Measurements from ENCODE around the gene SIAH3.

The SIAH3 gene

DNA sequence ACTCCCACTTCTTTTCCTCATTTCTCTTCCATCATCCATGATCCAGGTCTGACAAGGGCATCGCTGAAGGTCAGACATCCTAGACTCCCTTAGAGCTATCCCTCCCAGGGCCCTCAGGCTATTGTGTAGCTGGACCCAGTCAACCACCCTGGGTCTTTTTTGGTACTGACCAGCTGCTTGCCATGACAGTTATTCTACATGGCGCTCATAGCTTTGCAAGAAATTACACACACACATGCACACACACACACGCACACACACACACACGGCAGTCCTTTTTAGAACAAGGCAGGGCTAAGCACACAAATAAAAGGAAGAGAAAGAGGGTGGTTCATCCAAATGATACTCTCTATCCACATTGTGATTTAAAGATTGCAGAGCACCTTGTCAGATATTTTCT, 18.3 kb downstream of the SIAH3 start:
- Histone ChIP-seq H3K9ac (ENCODE audit: low read depth, low read length) (no peak overlapping the region), H3K36me3 (ENCODE audit: control insufficient read depth, insufficient read depth, low read length) (no peaks in the 10 kb centered on the region), H3K9me3 (ENCODE audit: control insufficient read depth, insufficient read depth, low read length) (no peaks in the 10 kb centered on the region), H3K4me1 (ENCODE audit: control insufficient read depth, insufficient read depth, low read length) (peaks cover 8% of the 10 kb centered on the region), H3K4me3 (ENCODE audit: low read depth, low read length) (no peak overlapping the region), H3K27me3 (ENCODE audit: control insufficient read depth, insufficient read depth, low read length) (no peaks in the 10 kb centered on the region)

DNA sequence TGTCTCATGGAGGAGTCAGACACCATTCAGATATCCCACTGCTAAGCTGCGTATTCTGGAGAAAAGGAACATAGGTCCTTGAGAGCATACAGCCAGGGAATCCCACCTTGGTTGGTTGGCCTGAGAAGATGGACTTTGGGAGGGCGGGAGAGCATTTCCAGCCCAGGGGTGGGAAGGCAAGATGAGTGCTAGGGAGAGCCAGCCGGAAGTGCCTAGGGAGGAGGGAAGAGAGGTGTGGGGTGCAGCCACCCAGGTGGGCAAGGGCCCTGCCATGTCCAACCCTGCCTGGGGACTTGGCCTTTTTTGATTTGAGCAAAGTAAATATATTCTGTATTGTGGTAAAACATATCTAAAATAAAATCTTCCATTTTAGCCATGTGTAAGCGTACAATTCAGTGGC, 19.7 kb downstream of the SIAH3 start:
- no peaks in the 10 kb centered on the region for H3K36me3 ChIP-seq (ENCODE audit: control insufficient read depth, insufficient read depth, low read length)
- H3K9me3 ChIP-seq (ENCODE audit: control insufficient read depth, insufficient read depth, low read length), result no peaks in the 10 kb centered on the region
- no peak overlapping the region for H3K9ac ChIP-seq (ENCODE audit: low read depth, low read length)
- peaks cover 4% of the 10 kb centered on the region for H3K4me1 ChIP-seq (ENCODE audit: control insufficient read depth, insufficient read depth, low read length)
- no peak overlapping the region for H3K4me3 ChIP-seq (ENCODE audit: low read depth, low read length)
- H3K27me3 ChIP-seq (ENCODE audit: control insufficient read depth, insufficient read depth, low read length), result no peaks in the 10 kb centered on the region

DNA sequence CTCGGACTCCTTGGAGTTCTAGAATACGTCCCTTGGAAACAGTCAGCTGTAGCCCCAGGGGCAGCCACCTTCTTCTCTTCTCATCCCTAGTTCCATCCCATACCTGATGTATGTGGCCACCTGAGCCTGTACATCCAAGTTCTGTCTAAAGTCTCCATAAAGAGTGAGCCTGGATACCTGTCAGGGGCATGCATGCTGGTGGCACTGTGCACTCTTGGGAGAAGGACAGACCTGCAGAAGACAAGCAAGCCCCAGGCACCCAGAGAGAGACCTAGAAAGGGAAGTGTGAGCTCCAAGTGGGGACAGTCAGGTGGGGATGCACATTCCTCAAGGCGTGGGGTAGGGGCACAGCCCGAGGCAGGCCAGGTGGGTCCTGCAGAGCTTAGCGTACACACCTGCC, 21.4 kb downstream of the SIAH3 start:
- H3K4me1 ChIP-seq (ENCODE audit: control insufficient read depth, insufficient read depth, low read length), result peaks cover 4% of the 10 kb centered on the region
- H3K9ac ChIP-seq (ENCODE audit: low read depth, low read length), result no peak overlapping the region
- H3K27me3 ChIP-seq (ENCODE audit: control insufficient read depth, insufficient read depth, low read length), result no peaks in the 10 kb centered on the region
- H3K4me3 ChIP-seq (ENCODE audit: low read depth, low read length), result no peak overlapping the region
- no peaks in the 10 kb centered on the region for H3K36me3 ChIP-seq (ENCODE audit: control insufficient read depth, insufficient read depth, low read length)
- no peaks in the 10 kb centered on the region for H3K9me3 ChIP-seq (ENCODE audit: control insufficient read depth, insufficient read depth, low read length)

GRCh38 chr13:45828256-45828968, 23.1 kb downstream of the SIAH3 start:
- Histone ChIP-seq H3K36me3 (ENCODE audit: control insufficient read depth, insufficient read depth, low read length) (no peaks in the 10 kb centered on the region), H3K4me3 (ENCODE audit: low read depth, low read length) (no peak overlapping the region), H3K4me1 (ENCODE audit: control insufficient read depth, insufficient read depth, low read length) (peaks cover 4% of the 10 kb centered on the region), H3K27me3 (ENCODE audit: control insufficient read depth, insufficient read depth, low read length) (no peaks in the 10 kb centered on the region), H3K9me3 (ENCODE audit: control insufficient read depth, insufficient read depth, low read length) (no peaks in the 10 kb centered on the region), H3K9ac (ENCODE audit: low read depth, low read length) (no peak overlapping the region)

DNA sequence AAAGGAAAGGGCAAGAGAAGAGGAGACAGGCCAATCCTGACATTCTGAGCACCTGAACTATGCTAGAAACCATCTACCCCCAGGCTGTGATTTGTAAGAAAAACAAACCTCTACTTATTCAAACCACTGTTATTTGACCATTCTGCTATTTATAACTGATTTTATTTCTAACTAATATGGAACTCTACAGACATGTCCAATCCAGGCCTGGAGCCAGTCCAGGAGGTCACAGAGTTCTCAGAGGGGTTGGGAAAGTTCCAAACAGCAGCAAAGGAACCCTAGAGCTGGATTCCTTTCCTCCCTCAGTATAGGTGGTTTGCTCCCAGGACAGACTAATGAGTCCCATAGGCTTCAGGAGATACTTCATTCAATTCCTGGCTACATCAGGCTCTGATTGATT, 24.2 kb downstream of the SIAH3 start:
- no peaks in the 10 kb centered on the region for H3K9me3 ChIP-seq (ENCODE audit: control insufficient read depth, insufficient read depth, low read length)
- peaks cover 10% of the 10 kb centered on the region for H3K4me1 ChIP-seq (ENCODE audit: control insufficient read depth, insufficient read depth, low read length)
- H3K27me3 ChIP-seq (ENCODE audit: control insufficient read depth, insufficient read depth, low read length), result no peaks in the 10 kb centered on the region
- no peaks in the 10 kb centered on the region for H3K36me3 ChIP-seq (ENCODE audit: control insufficient read depth, insufficient read depth, low read length)
- H3K4me3 ChIP-seq (ENCODE audit: low read depth, low read length), result no peak overlapping the region
- H3K9ac ChIP-seq (ENCODE audit: low read depth, low read length), result no peak overlapping the region

- Histone ChIP-seq H3K4me1 (ENCODE audit: control insufficient read depth, insufficient read depth, low read length) (peaks cover 10% of the 10 kb centered on the region), H3K27me3 (ENCODE audit: control insufficient read depth, insufficient read depth, low read length) (no peaks in the 10 kb centered on the region), H3K9ac (ENCODE audit: low read depth, low read length) (no peak overlapping the region), H3K9me3 (ENCODE audit: control insufficient read depth, insufficient read depth, low read length) (no peaks in the 10 kb centered on the region), H3K4me3 (ENCODE audit: low read depth, low read length) (no peak overlapping the region), H3K36me3 (ENCODE audit: control insufficient read depth, insufficient read depth, low read length) (no peaks in the 10 kb centered on the region)
Observed at GRCh38 chr13:45826731-45827130, 24.8 kb downstream of the SIAH3 start.

DNA sequence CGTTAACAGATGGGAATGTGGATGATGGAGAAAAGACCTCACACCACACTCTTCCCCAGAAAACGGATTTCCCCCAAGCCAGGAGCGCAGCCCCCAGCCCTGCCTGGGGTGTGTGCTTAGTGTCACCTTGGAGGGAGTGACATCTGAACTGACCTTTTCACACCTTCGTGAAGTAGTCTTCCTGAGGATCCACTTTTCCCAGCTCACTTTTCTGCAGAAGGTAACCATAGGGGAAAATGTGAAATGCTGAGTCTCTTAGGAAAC, 26.2 kb downstream of the SIAH3 start:
- peaks cover 10% of the 10 kb centered on the region for H3K4me1 ChIP-seq (ENCODE audit: control insufficient read depth, insufficient read depth, low read length)
- no peaks in the 10 kb centered on the region for H3K27me3 ChIP-seq (ENCODE audit: control insufficient read depth, insufficient read depth, low read length)
- no peaks in the 10 kb centered on the region for H3K9me3 ChIP-seq (ENCODE audit: control insufficient read depth, insufficient read depth, low read length)
- no peak overlapping the region for H3K4me3 ChIP-seq (ENCODE audit: low read depth, low read length)
- no peaks in the 10 kb centered on the region for H3K36me3 ChIP-seq (ENCODE audit: control insufficient read depth, insufficient read depth, low read length)
- no peak overlapping the region for H3K9ac ChIP-seq (ENCODE audit: low read depth, low read length)

DNA sequence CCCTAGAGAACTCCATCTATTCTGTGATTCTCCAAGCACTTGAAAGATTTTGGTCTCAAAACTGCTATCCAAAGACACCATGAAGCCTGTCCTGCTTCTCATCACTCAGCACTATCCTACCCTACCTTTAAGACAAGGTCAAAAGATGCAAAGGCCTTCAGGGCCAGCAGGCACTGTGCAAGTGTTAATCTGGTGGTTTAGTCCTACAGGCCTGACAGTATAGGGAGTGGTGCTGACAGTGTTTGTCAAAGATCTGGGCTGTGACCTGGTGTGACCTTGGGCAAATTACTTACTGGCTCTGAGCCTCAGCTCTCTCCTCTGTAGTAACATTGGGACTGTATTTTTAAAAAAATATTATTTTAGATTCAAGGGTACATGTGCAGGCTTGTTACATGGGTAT, 28.0 kb downstream of the SIAH3 start:
- Histone ChIP-seq H3K36me3 (ENCODE audit: control insufficient read depth, insufficient read depth, low read length) (no peaks in the 10 kb centered on the region), H3K4me1 (ENCODE audit: control insufficient read depth, insufficient read depth, low read length) (peaks cover 5% of the 10 kb centered on the region), H3K4me3 (ENCODE audit: low read depth, low read length) (no peak overlapping the region), H3K27me3 (ENCODE audit: control insufficient read depth, insufficient read depth, low read length) (no peaks in the 10 kb centered on the region), H3K9me3 (ENCODE audit: control insufficient read depth, insufficient read depth, low read length) (no peaks in the 10 kb centered on the region), H3K9ac (ENCODE audit: low read depth, low read length) (no peak overlapping the region)

GRCh38 chr13:45821811-45822210, 29.7 kb downstream of the SIAH3 start:
- Histone ChIP-seq H3K9ac (ENCODE audit: low read depth, low read length) (no peak overlapping the region), H3K4me3 (ENCODE audit: low read depth, low read length) (no peak overlapping the region), H3K9me3 (ENCODE audit: control insufficient read depth, insufficient read depth, low read length) (no peaks in the 10 kb centered on the region), H3K27me3 (ENCODE audit: control insufficient read depth, insufficient read depth, low read length) (no peaks in the 10 kb centered on the region), H3K36me3 (ENCODE audit: control insufficient read depth, insufficient read depth, low read length) (no peaks in the 10 kb centered on the region), H3K4me1 (ENCODE audit: control insufficient read depth, insufficient read depth, low read length) (peaks cover 5% of the 10 kb centered on the region)

GRCh38 chr13:45820106-45820838, 31.3 kb downstream of the SIAH3 start:
- H3K9me3 ChIP-seq (ENCODE audit: control insufficient read depth, insufficient read depth, low read length), result no peaks in the 10 kb centered on the region
- H3K4me1 ChIP-seq (ENCODE audit: control insufficient read depth, insufficient read depth, low read length), result peaks cover 9% of the 10 kb centered on the region
- H3K9ac ChIP-seq (ENCODE audit: low read depth, low read length), result no peak overlapping the region
- H3K4me3 ChIP-seq (ENCODE audit: low read depth, low read length), result no peak overlapping the region
- H3K36me3 ChIP-seq (ENCODE audit: control insufficient read depth, insufficient read depth, low read length), result no peaks in the 10 kb centered on the region
- no peaks in the 10 kb centered on the region for H3K27me3 ChIP-seq (ENCODE audit: control insufficient read depth, insufficient read depth, low read length)

- no peaks in the 10 kb centered on the region for H3K27me3 ChIP-seq (ENCODE audit: control insufficient read depth, insufficient read depth, low read length)
- H3K4me1 ChIP-seq (ENCODE audit: control insufficient read depth, insufficient read depth, low read length), result peaks cover 4% of the 10 kb centered on the region
- no peaks in the 10 kb centered on the region for H3K36me3 ChIP-seq (ENCODE audit: control insufficient read depth, insufficient read depth, low read length)
- H3K9me3 ChIP-seq (ENCODE audit: control insufficient read depth, insufficient read depth, low read length), result no peaks in the 10 kb centered on the region
- H3K4me3 ChIP-seq (ENCODE audit: low read depth, low read length), result no peak overlapping the region
- no peak overlapping the region for H3K9ac ChIP-seq (ENCODE audit: low read depth, low read length)
Observed at GRCh38 chr13:45817833-45818232, 33.7 kb downstream of the SIAH3 start.

DNA sequence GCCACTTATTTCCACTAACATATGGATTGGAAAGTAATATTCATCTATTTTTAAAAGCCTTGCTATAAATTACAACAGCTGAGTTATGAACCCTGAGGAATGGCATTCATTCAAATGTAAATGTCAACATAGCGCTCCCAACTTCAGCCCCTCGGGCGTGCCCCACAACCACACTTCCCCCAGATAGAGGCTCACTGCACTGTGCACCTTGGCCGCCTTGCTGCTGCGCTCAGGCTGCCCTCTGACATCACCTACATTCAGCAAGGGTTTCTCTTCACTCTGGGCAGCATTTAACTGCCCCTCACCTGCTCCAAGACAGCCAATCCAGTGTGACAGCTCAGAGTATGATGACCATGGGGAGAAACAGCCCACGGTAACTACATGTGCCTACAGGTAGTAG, 35.1 kb downstream of the SIAH3 start:
- H3K9me3 ChIP-seq (ENCODE audit: control insufficient read depth, insufficient read depth, low read length), result no peaks in the 10 kb centered on the region
- no peaks in the 10 kb centered on the region for H3K36me3 ChIP-seq (ENCODE audit: control insufficient read depth, insufficient read depth, low read length)
- peaks cover 4% of the 10 kb centered on the region for H3K4me1 ChIP-seq (ENCODE audit: control insufficient read depth, insufficient read depth, low read length)
- no peak overlapping the region for H3K9ac ChIP-seq (ENCODE audit: low read depth, low read length)
- H3K27me3 ChIP-seq (ENCODE audit: control insufficient read depth, insufficient read depth, low read length), result no peaks in the 10 kb centered on the region
- H3K4me3 ChIP-seq (ENCODE audit: low read depth, low read length), result no peak overlapping the region
